Psoas muscle (tissue), 8 donors: ENCODE measurements around the gene KRT14. TPM values are rescaled to one million over a fixed set of nuclear protein-coding genes. Genes with fewer than 3 reads are reported as not detected.

ENCODE experiments used
- ATAC-seq, 4 donors: fragments of 200-7000 bp; cut with Tn5 transposase; one replicate each; pipeline ENCODE4 v1.9.1; 2020; ENCODE audit warnings: moderate library complexity in 3 of 4, mild to moderate bottlenecking in 2 of 4
- DNase-seq, 2 donors: peaks; one replicate each; pipeline ENCODE4 v3.0.0-alpha.2; 2020
- H3K27ac ChIP-seq: fragments of 200-600 bp; one replicate; pipeline ENCODE4 v1.8.0; 2022
- H3K27me3 ChIP-seq, 3 donors: fragments of 200-600 bp in 1 of 3; one replicate each; pipeline versions ENCODE4 v1.6.1 to v1.8.0; 2013 to 2022; ENCODE audit warnings: low read length in 2 of 3, mild to moderate bottlenecking in 2 of 3, moderate library complexity in 1 of 3; ENCODE audit not compliant: insufficient read depth in 3 of 3
- H3K36me3 ChIP-seq, 2 donors: fragments of 200-600 bp in 1 of 2; one replicate each; pipeline versions ENCODE4 v1.6.1 to v1.8.0; 2013 to 2022; ENCODE audit warnings: low read depth in 1 of 2, mild to moderate bottlenecking in 1 of 2, moderate library complexity in 1 of 2; ENCODE audit not compliant: insufficient read depth in 1 of 2
- H3K4me1 ChIP-seq: fragments of 200-600 bp; one replicate; pipeline ENCODE4 v1.8.0; 2022
- H3K4me3 ChIP-seq: fragments of 200-600 bp; one replicate; pipeline ENCODE4 v1.8.0; 2022; ENCODE audit warnings: mild to moderate bottlenecking
- H3K9me3 ChIP-seq: fragments of 200-600 bp; one replicate; pipeline ENCODE4 v1.8.0; 2022
- WGBS, 3 donors: extraction: QIAGEN DNeasy Blood & Tissue Kit; methylation state at CpG; one replicate each; pipeline versions ENCODE4 v1.1.6 to v1.1.7; 2013; 5-methylcytosine and 5-hydroxymethylcytosine counted together
- intact Hi-C, 2 donors: fragments of 100-400 bp; cut with DNase I; formaldehyde crosslinking; loops; one replicate each; pipeline versions ENCODE4 v1.11.0 to v1.14.2; 2022
- long read RNA-seq, 2 donors: library from polyadenylated mRNA; unstranded; transcript quantifications; one replicate each; pipeline ENCODE4 v2.0.0, GENCODE V29; 2021
- polyA plus RNA-seq, 3 donors: library from polyadenylated mRNA; stranded (reverse); fragments of 200-250 nt; gene quantifications; one replicate each; pipeline ENCODE4 v1.2.3, GENCODE V29; 2013
- total RNA-seq, 4 donors: library from RNA; stranded (reverse); fragmentation: NEBNext Ultra II Directional in 2 of 4; extraction: Animal tissue kit (Norgen Biotek cat#: 25700) in 2 of 4; gene quantifications; one replicate each; pipeline versions ENCODE4 v1.2.1 to v1.2.4, GENCODE V29; 2021 to 2023
- TF ChIP-seq, protein P1 (sequence below): fragments of 200-600 bp; IDR thresholded peaks from one replicate; pipeline ENCODE4 v1.8.0; 2022; ENCODE audit warnings: antibody characterized with exemption
- donor health status: healthy with polysubstance abuse.
- donor health status: DM: no; HTN: no; CAD: no; lungs with moderate emphysema.
- donor health status: Bipolar disorder and iron deficiency.
- donor health status: healthy.
- donor health status: DM: yes; HTN: yes; CAD: no.
- donor health status: DM: no; HTN: no; CAD: no.
- donor health status: DM: no; HTN: no; CAD: no.
- donor health status: DM: yes; HTN: yes; CAD: no.

The KRT14 gene
- total RNA-seq = under 1 TPM in 2 of 4 donors, not detected in 2; 0.32 to 0.54 TPM
- polyA plus RNA-seq = under 1 TPM; 0.03 to 0.17 (median 0.10) TPM
- long read RNA-seq, donor 1 = 0 reads
- long read RNA-seq, donor 2 = 0 reads

DNA sequence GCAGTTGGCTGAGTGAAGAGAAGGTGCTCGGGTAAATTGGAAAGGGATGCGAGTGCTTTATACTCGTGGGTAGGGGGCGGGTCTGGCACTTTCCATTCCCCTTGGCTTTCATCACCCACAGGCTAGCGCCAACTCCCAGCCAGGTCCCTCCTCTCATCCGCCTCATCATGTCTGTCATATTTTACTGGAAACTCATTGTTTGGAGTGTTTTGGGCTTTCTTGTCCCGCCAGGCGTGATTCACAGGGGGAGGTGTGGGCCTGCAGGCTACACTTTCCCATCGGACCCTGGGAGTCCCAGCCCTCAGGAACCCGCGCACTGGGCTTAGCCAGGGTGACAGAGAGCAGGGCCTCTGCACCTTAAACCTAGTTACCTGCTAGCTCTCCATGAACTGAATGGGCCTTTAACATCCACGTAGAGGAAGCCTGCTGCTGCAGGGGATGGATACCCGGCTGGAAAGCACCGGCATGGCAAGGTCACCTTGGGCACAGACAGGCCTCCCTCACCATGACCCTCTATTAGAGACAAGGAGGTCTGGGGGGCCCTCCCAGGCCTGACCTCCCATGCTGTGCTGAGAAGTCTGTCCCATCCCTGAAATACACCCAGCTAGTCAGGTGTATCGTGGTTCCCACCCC is at the start of gene KRT14:
Gene KRT14 (minus strand): TSS at position 33 of the 633 bp plus-strand sequence. CDS start 61 bp downstream, outside the sequence.
- Histone ChIP-seq H3K27me3 (no peaks in the 10 kb centered on the region), H3K4me3 (no peak within 1 kb of the TSS), H3K9me3 (no peaks in the 10 kb centered on the region), H3K36me3 (no peaks in the 10 kb centered on the region), H3K4me1 (no peaks in the 10 kb centered on the region), H3K27ac (no peak within 1 kb of the TSS)
- TF ChIP-seq, protein P1, sequence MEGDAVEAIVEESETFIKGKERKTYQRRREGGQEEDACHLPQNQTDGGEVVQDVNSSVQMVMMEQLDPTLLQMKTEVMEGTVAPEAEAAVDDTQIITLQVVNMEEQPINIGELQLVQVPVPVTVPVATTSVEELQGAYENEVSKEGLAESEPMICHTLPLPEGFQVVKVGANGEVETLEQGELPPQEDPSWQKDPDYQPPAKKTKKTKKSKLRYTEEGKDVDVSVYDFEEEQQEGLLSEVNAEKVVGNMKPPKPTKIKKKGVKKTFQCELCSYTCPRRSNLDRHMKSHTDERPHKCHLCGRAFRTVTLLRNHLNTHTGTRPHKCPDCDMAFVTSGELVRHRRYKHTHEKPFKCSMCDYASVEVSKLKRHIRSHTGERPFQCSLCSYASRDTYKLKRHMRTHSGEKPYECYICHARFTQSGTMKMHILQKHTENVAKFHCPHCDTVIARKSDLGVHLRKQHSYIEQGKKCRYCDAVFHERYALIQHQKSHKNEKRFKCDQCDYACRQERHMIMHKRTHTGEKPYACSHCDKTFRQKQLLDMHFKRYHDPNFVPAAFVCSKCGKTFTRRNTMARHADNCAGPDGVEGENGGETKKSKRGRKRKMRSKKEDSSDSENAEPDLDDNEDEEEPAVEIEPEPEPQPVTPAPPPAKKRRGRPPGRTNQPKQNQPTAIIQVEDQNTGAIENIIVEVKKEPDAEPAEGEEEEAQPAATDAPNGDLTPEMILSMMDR = no peak
- DNase-seq = no peak
- intact Hi-C loops = no loop called here
- no peak for ATAC-seq
- 74 to 87% (median 86%) methylated on average over 15 of the region's 15 CpGs for WGBS, 3 donors

- TF ChIP-seq, protein P1 = no peak
- no peaks in the 10 kb centered on the region for H3K9me3 ChIP-seq
- no peaks in the 10 kb centered on the region for H3K27me3 ChIP-seq
- H3K36me3 ChIP-seq = no peaks in the 10 kb centered on the region
- H3K4me1 ChIP-seq = peaks cover 7% of the 10 kb centered on the region
- no peak overlapping the region for H3K27ac ChIP-seq
- intact Hi-C loops = no loop called here
- H3K4me3 ChIP-seq = no peak overlapping the region
- ATAC-seq (no peak), DNase-seq (no peak)
- WGBS, 3 donors = 31 to 38% (median 34%) methylated on average over 28 of the region's 28 CpGs
Measured at GRCh38 chr17:41635121-41636097, 48.7 kb upstream of the KRT14 start.

- no peaks in the 10 kb centered on the region for H3K27me3 ChIP-seq
- intact Hi-C loops = no loop called here
- no peak overlapping the region for H3K27ac ChIP-seq
- DNase-seq (no peak), ATAC-seq (no peak)
- peaks cover 7% of the 10 kb centered on the region for H3K4me1 ChIP-seq
- TF ChIP-seq, protein P1 = no peak
- H3K36me3 ChIP-seq = no peaks in the 10 kb centered on the region
- H3K9me3 ChIP-seq = no peaks in the 10 kb centered on the region
- 47 to 55% (median 54%) methylated on average over 7 of the region's 7 CpGs for WGBS, 3 donors
- H3K4me3 ChIP-seq = no peak overlapping the region
Measured at GRCh38 chr17:41634639-41635038, 47.9 kb upstream of the KRT14 start.

DNA sequence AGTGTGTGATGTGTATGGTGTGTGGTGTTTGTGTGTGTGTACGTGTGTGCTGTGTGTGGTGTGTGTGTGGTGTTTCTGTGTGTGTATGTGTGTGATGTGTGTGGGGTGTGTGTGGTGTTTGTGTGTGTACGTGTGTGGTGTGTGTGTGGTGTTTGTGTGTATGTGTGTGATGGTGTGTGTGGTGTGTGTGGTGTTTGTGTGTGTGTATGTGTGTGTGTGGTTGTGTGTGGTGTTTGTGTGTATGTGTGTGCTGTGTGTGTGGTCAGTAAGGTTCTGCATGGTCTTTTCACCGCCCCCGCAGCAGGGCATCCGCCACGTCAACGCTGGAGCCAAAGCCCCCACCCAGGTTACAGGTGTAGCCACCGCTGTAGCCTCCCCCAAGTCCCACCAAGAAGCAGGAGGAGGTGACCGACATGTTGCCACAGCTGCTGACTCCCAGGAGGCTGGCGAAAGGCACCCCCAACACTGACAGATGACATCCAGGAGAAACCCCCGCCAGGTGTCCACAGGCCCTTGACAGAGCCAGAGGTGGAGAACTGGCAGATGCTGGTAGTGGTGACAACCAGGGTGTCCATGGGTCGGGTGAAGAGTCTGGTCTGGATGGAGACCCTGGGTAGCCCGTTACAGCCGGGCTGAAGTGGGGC is 47.0 kb upstream of the KRT14 start:
- ATAC-seq = no peak
- 90 to 94% (median 92%) methylated on average over 14 of the region's 14 CpGs for WGBS, 3 donors
- TF ChIP-seq, protein P1 = no peak

More for the DNA sequence above, 47.0 kb upstream of the KRT14 start:
- Histone ChIP-seq H3K27me3 (no peaks in the 10 kb centered on the region), H3K36me3 (no peaks in the 10 kb centered on the region), H3K27ac (no peak overlapping the region), H3K4me1 (peaks cover 7% of the 10 kb centered on the region), H3K4me3 (no peak overlapping the region), H3K9me3 (no peaks in the 10 kb centered on the region)
- intact Hi-C loops = no loop called here
- no peak for DNase-seq
